GM19240 (cell line): ENCODE data around the gene WDR53.
"Not testable (repeated sequence)": the region's sequence is repeated elsewhere in the genome, so short reads cannot be mapped to it uniquely, and the experiment has no call there.

ENCODE experiments used
- DNase-seq: peaks from one replicate; pipeline ENCODE4 v3.0.0; 2011; ENCODE audit warnings: low spot score; ENCODE audit not compliant: insufficient read length

WDR53 gene

GRCh38 chr3:196568246-196569002 is at the start of gene WDR53, which contains the start of gene FBXO45:
TSS of gene WDR53 (minus strand) at chr3:196568554. CDS start at chr3:196561475, 7,079 bp downstream.
TSS of gene FBXO45 (plus strand) at chr3:196568660. CDS start at chr3:196568985, 325 bp downstream.
- DNase-seq, result peak; percentile 95

- no peak for DNase-seq
Observed at GRCh38 chr3:196617256-196617655, 48.9 kb upstream of the WDR53 start.

GRCh38 chr3:196615234-196615633 is 46.9 kb upstream of the WDR53 start:
- not testable (repeated sequence) for DNase-seq

GRCh38 chr3:196611761-196612483 is 43.6 kb upstream of the WDR53 start:
- DNase-seq, result no peak

- DNase-seq, result no peak
Observed at GRCh38 chr3:196609805-196610515, 41.6 kb upstream of the WDR53 start.

GRCh38 chr3:196609343-196609775 is 41.0 kb upstream of the WDR53 start:
- DNase-seq, result peak; percentile 93

- DNase-seq, result no peak
Observed at GRCh38 chr3:196608693-196609092, 40.3 kb upstream of the WDR53 start.

GRCh38 chr3:196604548-196604947 is 36.2 kb upstream of the WDR53 start:
- no peak for DNase-seq

- no peak for DNase-seq
Observed at GRCh38 chr3:196603683-196604082, 35.3 kb upstream of the WDR53 start.

GRCh38 chr3:196602673-196603072 is 34.3 kb upstream of the WDR53 start:
- DNase-seq, result no peak

- no peak for DNase-seq
Observed at GRCh38 chr3:196600359-196600758, 32.0 kb upstream of the WDR53 start.

- no peak for DNase-seq
Observed at GRCh38 chr3:196599734-196600128, 31.4 kb upstream of the WDR53 start.

- DNase-seq, result not testable (repeated sequence)
Observed at GRCh38 chr3:196597971-196598733, 29.8 kb upstream of the WDR53 start.

GRCh38 chr3:196596355-196596754 is 28.0 kb upstream of the WDR53 start:
- DNase-seq, result no peak

GRCh38 chr3:196590279-196590678 is 21.9 kb upstream of the WDR53 start:
- DNase-seq, result no peak

GRCh38 chr3:196585044-196585757 is 16.8 kb upstream of the WDR53 start:
- DNase-seq, result no peak

GRCh38 chr3:196572389-196572788 is 4.0 kb upstream of the WDR53 start:
- no peak for DNase-seq

- not testable (repeated sequence) for DNase-seq
Observed at GRCh38 chr3:196570332-196570731, 2.0 kb upstream of the WDR53 start.

GRCh38 chr3:196569003-196569516 is 706 bp upstream of the WDR53 start:
- DNase-seq, result peak; percentile 42

- DNase-seq, result no peak
Observed at GRCh38 chr3:196563721-196564225, 4.6 kb downstream of the WDR53 start.
